Fibroblast of lung (primary cell): ENCODE measurements around the gene PCDHA1. TPM values are rescaled to one million over a fixed set of nuclear protein-coding genes. Genes with fewer than 3 reads are reported as not detected.

Source experiments
- DNase-seq, 2 donors: peaks; one replicate each; pipeline versions ENCODE4 v3.0.0 to v3.0.0-alpha.2; 2010; ENCODE audit warnings: low read depth in 2 of 2
- H2AFZ ChIP-seq: 2 replicates; pipeline ENCODE4 v1.5.1; 2012; ENCODE audit warnings: low read length, control low read depth, inconsistent platforms
- H3K27ac ChIP-seq: 2 replicates; pipeline ENCODE4 v1.5.1; 2011; ENCODE audit warnings: low read length, control low read depth; ENCODE audit not compliant: insufficient read depth
- H3K27me3 ChIP-seq: 2 replicates; pipeline ENCODE4 v1.5.1; 2011; ENCODE audit warnings: mild to moderate bottlenecking, low read length; ENCODE audit not compliant: control insufficient read depth, insufficient read depth
- H3K36me3 ChIP-seq: 2 replicates; pipeline ENCODE4 v1.5.1; 2011; ENCODE audit warnings: low read length; ENCODE audit not compliant: control insufficient read depth, insufficient read depth
- H3K4me1 ChIP-seq: 2 replicates; pipeline ENCODE4 v1.5.1; 2011; ENCODE audit warnings: low read length; ENCODE audit not compliant: control insufficient read depth, insufficient read depth; ENCODE audit errors: extremely low read depth
- H3K4me2 ChIP-seq: 2 replicates; pipeline ENCODE4 v1.5.1; 2011; ENCODE audit warnings: low read length, control low read depth; ENCODE audit not compliant: insufficient read depth; ENCODE audit errors: extremely low read depth
- H3K4me3 ChIP-seq, 4 experiments: fragments of 200-600 bp in 1 of 4; sonication (generic) in 1 of 4; replicated peaks in 1 of 4; 2 replicates each; pipeline ENCODE4 v1.5.1; 2011 to 2016; ENCODE audit warnings: low read length in 4 of 4, low read depth in 3 of 4, mild to moderate bottlenecking in 3 of 4, control low read depth in 2 of 4, inconsistent platforms in 1 of 4, mixed read lengths in 1 of 4; ENCODE audit not compliant: insufficient read depth in 1 of 4; ENCODE audit errors: control extremely low read depth in 1 of 4
- H3K79me2 ChIP-seq: 2 replicates; pipeline ENCODE4 v1.5.1; 2012; ENCODE audit warnings: mild to moderate bottlenecking, low read length, inconsistent platforms; ENCODE audit not compliant: control insufficient read depth, insufficient read depth
- H3K9ac ChIP-seq: 2 replicates; pipeline ENCODE4 v1.5.1; 2011; ENCODE audit warnings: mild to moderate bottlenecking, low read length, control low read depth; ENCODE audit not compliant: insufficient read depth
- H3K9me3 ChIP-seq: 2 replicates; pipeline ENCODE4 v1.5.1; 2012; ENCODE audit warnings: low read depth, low read length; ENCODE audit not compliant: control insufficient read depth, insufficient read depth
- H4K20me1 ChIP-seq: 2 replicates; pipeline ENCODE4 v1.5.1; 2011; ENCODE audit warnings: low read length; ENCODE audit not compliant: control insufficient read depth, insufficient read depth; ENCODE audit errors: extremely low read depth
- EZH2 ChIP-seq: IDR thresholded peaks from 2 replicates; pipeline ENCODE4 v1.5.1; 2012; ENCODE audit warnings: low read length, control low read depth, mild to moderate bottlenecking; ENCODE audit errors: missing control alignments
- polyA plus RNA-seq, 2 donors: library from polyadenylated mRNA; depleted of rRNA in 1 of 2; stranded (reverse) in 1 of 2; unstranded in 1 of 2; fragments of >200 nt; gene quantifications; 2 replicates each; pipeline ENCODE4 v1.2.1, GENCODE V29; 2011 to 2012; ENCODE audit warnings: missing spikeins in 1 of 2
- total RNA-seq: library from RNA; depleted of rRNA; stranded (reverse); fragments of >200 nt; gene quantifications from 2 replicates; pipeline ENCODE4 v1.2.1, GENCODE V29; 2014
- TF ChIP-seq, protein P1 (sequence below), 2 donors: IDR thresholded peaks in 1 of 2; conservative IDR thresholded peaks in 1 of 2; 1 replicate in 1 of 2; 2 replicates in 1 of 2; pipeline ENCODE4 v1.5.1; 2011 to 2012; ENCODE audit warnings: low read length in 2 of 2, control low read depth in 1 of 2, inconsistent platforms in 1 of 2, low read depth in 1 of 2, mild to moderate bottlenecking in 1 of 2

Gene PCDHA1
- total and polyA plus RNA-seq, 2 donors (not counting 1 experiment from before 2014, with no cell fraction given), result under 0.01 to 0.12 TPM

DNA sequence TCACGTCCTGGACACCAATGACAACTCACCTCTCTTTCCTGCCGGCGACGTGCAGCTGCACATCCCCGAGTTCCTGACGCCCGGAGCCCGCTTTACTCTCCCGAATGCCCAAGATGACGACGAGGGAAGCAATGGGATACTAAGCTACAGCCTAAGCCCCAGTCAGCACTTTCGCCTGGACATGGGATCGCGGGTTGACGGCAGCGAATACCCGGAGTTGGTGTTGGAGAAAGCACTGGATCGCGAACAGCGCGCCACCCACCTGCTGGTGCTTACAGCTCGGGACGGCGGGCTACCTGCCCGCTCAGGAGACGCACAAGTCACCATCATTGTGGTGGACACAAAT, 141.3 kb downstream of the PCDHA1 start:
- H3K27ac ChIP-seq, result no peak overlapping the region
- DNase-seq, result no peak
- H3K4me2 ChIP-seq, result peak overlapping the region; percentile 71
- peak overlapping the region in 3 of 4 experiments; percentile 27 to 41 (median 35) for H3K4me3 ChIP-seq
- no peaks in the 10 kb centered on the region for H3K79me2 ChIP-seq
- H3K9me3 ChIP-seq, result no peaks in the 10 kb centered on the region
- no peak overlapping the region for H3K9ac ChIP-seq
- H2AFZ ChIP-seq, result peak overlapping the region; percentile 71
- no peaks in the 10 kb centered on the region for H3K4me1 ChIP-seq
- H4K20me1 ChIP-seq, result no peaks in the 10 kb centered on the region
- TF ChIP-seq EZH2, result no peak
- H3K27me3 ChIP-seq, result peaks cover 6% of the 10 kb centered on the region
- H3K36me3 ChIP-seq, result no peaks in the 10 kb centered on the region

DNA sequence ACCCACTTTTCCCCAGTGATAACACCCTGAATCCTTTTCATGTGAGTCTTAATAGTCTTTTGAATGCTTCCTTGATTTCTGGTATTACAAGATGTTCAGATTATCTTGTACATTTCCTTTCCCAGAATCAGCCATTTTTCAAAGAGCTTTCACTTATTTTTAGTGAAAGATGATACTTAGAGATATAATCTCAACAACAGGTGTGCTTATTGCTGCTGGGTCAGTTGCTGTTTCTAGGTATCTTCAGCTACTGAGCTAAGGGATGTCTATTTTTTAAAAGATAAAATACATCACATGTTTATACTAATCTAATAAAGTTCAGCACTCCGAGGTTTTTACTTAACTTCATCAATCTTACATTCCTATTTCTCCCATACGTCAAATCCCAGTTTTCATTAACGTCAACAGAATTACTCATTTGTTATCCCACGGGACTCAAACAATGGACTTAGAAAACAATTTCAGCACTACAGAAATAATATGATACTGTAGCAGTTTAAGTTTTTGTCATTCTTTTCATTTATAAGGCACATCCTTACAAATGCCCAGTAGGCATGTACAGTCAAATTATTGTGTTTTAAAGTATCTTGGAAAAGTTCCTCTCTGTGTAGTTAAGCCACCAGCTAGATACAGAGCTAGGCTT, 149.1 kb downstream of the PCDHA1 start:
- TF ChIP-seq, protein P1, sequence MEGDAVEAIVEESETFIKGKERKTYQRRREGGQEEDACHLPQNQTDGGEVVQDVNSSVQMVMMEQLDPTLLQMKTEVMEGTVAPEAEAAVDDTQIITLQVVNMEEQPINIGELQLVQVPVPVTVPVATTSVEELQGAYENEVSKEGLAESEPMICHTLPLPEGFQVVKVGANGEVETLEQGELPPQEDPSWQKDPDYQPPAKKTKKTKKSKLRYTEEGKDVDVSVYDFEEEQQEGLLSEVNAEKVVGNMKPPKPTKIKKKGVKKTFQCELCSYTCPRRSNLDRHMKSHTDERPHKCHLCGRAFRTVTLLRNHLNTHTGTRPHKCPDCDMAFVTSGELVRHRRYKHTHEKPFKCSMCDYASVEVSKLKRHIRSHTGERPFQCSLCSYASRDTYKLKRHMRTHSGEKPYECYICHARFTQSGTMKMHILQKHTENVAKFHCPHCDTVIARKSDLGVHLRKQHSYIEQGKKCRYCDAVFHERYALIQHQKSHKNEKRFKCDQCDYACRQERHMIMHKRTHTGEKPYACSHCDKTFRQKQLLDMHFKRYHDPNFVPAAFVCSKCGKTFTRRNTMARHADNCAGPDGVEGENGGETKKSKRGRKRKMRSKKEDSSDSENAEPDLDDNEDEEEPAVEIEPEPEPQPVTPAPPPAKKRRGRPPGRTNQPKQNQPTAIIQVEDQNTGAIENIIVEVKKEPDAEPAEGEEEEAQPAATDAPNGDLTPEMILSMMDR (conservative IDR thresholded peaks at IDR 0.05 in 1 of 2, IDR thresholded peaks at IDR 0.05 in 1 of 2; ENCODE audit: low read depth in 1 of 2, low read length in 2 of 2), result no peak
- no peak for TF ChIP-seq EZH2
- Histone ChIP-seq H4K20me1 (no peaks in the 10 kb centered on the region), H2AFZ (no peak overlapping the region), H3K27ac (no peak overlapping the region), H3K4me3 (no peak overlapping the region), H3K36me3 (no peaks in the 10 kb centered on the region), H3K9ac (no peak overlapping the region), H3K27me3 (no peaks in the 10 kb centered on the region), H3K4me2 (no peak overlapping the region), H3K4me1 (no peaks in the 10 kb centered on the region), H3K9me3 (no peaks in the 10 kb centered on the region), H3K79me2 (no peaks in the 10 kb centered on the region)
- no peak for DNase-seq

DNA sequence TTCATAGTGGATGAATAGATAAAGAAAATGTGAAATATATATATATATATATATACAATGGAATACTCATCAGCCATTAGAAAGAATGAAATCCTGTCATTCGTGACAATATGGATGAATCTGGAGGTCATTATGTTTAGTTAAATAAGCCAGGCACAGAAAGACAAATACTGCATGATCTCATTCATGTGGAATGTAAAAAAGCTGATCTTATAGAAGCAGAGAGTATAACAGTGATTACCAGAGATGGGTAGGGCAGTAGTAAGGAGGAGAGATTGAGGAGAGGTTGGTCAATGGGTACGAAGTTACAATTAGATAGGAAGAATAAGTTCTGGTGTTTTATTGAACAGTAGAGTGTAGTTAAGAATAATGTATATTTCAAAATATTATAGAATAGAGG, 160.6 kb downstream of the PCDHA1 start:
- Histone ChIP-seq H3K4me2 (no peak overlapping the region), H3K9me3 (no peaks in the 10 kb centered on the region), H4K20me1 (no peaks in the 10 kb centered on the region), H3K9ac (no peak overlapping the region), H3K4me1 (no peaks in the 10 kb centered on the region), H3K27ac (no peak overlapping the region), H3K36me3 (no peaks in the 10 kb centered on the region), H3K27me3 (no peaks in the 10 kb centered on the region), H2AFZ (no peak overlapping the region), H3K79me2 (no peaks in the 10 kb centered on the region), H3K4me3 (no peak overlapping the region)
- DNase-seq, result no peak
- no peak for TF ChIP-seq EZH2
- TF ChIP-seq, protein P1 (conservative IDR thresholded peaks at IDR 0.05 in 1 of 2, IDR thresholded peaks at IDR 0.05 in 1 of 2; ENCODE audit: low read depth in 1 of 2, low read length in 2 of 2), result no peak
